Thoracic aorta (tissue), 2 donors: Measurements from ENCODE around the gene C3orf20. TPM values are rescaled to one million over a fixed set of nuclear protein-coding genes. Genes with fewer than 3 reads are reported as not detected.

Experiments used
- ATAC-seq: fragments of 150-250 bp; one replicate; pipeline ENCODE4 v1.8.0; 2017; ENCODE audit warnings: low read depth; ENCODE audit not compliant: insufficient number of reproducible peaks, low FRiP score
- DNase-seq: peaks from one replicate; pipeline ENCODE4 v3.0.0-alpha.2; 2020; ENCODE audit warnings: low spot score
- H3K27ac ChIP-seq, 2 donors: fragments of 200-600 bp; sonication (generic); 1 replicate in 1 of 2; 2 replicates in 1 of 2; pipeline ENCODE4 v1.5.1; 2016; ENCODE audit warnings: mild to moderate bottlenecking in 2 of 2, moderate library complexity in 2 of 2
- H3K27me3 ChIP-seq: fragments of 200-600 bp; sonication (generic); replicated peaks from 2 replicates; pipeline ENCODE4 v1.6.0; 2016; ENCODE audit warnings: mild to moderate bottlenecking; ENCODE audit not compliant: insufficient read depth
- H3K36me3 ChIP-seq: fragments of 200-600 bp; sonication (generic); one replicate; pipeline ENCODE4 v1.5.1; 2016
- H3K4me1 ChIP-seq, 2 donors: fragments of 200-600 bp; sonication (generic); 1 replicate in 1 of 2; 2 replicates in 1 of 2; pipeline versions ENCODE4 v1.5.1 to v1.6.0; 2016; ENCODE audit warnings: low read depth in 2 of 2, mild to moderate bottlenecking in 1 of 2; ENCODE audit not compliant: control insufficient read depth in 1 of 2
- H3K4me3 ChIP-seq: fragments of 200-600 bp; sonication (generic); 2 replicates; pipeline ENCODE4 v1.5.1; 2016; ENCODE audit warnings: mild to moderate bottlenecking
- H3K9me3 ChIP-seq: fragments of 200-600 bp; sonication (generic); 2 replicates; pipeline ENCODE4 v1.5.1; 2016
- total RNA-seq, 2 donors: library from RNA; depleted of rRNA; stranded (reverse); fragments of >200 nt; gene quantifications; one replicate each; pipeline versions ENCODE4 v1.1.0 to v1.2.3, GENCODE V29; 2016
- TF ChIP-seq, protein P1 (sequence below): fragments of 200-600 bp; sonication (generic); IDR thresholded peaks from one replicate; pipeline ENCODE4 v1.5.1; 2019; ENCODE audit warnings: antibody characterized with exemption

Gene C3orf20
- total RNA-seq, 2 donors from 2014 or later = not detected

DNA sequence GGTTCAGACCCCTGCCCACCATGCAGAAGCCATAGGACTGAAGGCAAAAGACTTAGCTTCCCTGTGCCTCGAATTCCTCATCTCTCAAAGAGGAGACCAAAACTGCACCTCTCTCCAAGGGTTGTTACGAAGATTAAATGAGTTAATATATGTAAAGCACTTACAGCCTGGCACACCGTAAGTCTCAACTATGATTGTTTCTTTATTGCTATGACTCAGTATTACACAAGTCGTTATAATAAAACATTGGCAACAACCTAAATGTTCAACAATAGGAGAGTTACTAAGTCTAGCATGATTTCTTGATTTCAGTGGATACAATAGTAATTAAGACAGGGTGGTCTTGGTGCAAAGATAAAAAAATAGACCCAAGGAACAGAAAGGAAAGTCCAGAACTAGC is 124.2 kb downstream of the C3orf20 start:
- DNase-seq = no peak
- Histone ChIP-seq H3K36me3 (no peaks in the 10 kb centered on the region), H3K27ac (no peak overlapping the region), H3K27me3 (no peaks in the 10 kb centered on the region), H3K4me1 (no peaks in the 10 kb centered on the region), H3K4me3 (no peak overlapping the region), H3K9me3 (no peaks in the 10 kb centered on the region)
- ATAC-seq = no peak
- TF ChIP-seq, protein P1, sequence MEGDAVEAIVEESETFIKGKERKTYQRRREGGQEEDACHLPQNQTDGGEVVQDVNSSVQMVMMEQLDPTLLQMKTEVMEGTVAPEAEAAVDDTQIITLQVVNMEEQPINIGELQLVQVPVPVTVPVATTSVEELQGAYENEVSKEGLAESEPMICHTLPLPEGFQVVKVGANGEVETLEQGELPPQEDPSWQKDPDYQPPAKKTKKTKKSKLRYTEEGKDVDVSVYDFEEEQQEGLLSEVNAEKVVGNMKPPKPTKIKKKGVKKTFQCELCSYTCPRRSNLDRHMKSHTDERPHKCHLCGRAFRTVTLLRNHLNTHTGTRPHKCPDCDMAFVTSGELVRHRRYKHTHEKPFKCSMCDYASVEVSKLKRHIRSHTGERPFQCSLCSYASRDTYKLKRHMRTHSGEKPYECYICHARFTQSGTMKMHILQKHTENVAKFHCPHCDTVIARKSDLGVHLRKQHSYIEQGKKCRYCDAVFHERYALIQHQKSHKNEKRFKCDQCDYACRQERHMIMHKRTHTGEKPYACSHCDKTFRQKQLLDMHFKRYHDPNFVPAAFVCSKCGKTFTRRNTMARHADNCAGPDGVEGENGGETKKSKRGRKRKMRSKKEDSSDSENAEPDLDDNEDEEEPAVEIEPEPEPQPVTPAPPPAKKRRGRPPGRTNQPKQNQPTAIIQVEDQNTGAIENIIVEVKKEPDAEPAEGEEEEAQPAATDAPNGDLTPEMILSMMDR = no peak

DNA sequence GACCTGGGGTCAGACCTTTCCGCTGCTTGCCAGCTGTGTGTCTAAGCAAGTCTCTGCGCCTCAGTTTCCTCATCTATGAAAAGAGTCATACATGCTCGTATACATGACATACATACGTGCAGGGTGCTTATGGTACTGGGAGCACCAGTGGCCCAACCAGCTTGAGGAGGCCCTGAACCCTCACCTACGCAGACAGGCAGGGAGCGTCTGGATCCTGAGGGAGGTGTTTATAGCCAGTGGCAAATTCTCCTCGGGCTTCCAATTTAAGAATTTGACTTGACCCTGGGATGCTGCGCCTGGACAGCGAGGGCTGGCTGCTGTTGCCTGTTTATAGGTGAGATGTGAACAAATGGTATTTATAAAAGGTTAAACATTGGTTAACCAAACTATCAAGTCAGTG is 126.1 kb downstream of the C3orf20 start:
- DNase-seq (no peak), ATAC-seq (no peak)
- Histone ChIP-seq H3K4me3 (no peak overlapping the region), H3K36me3 (no peaks in the 10 kb centered on the region), H3K27me3 (no peaks in the 10 kb centered on the region), H3K9me3 (no peaks in the 10 kb centered on the region), H3K4me1 (no peaks in the 10 kb centered on the region), H3K27ac (no peak overlapping the region)
- TF ChIP-seq, protein P1 = no peak

DNA sequence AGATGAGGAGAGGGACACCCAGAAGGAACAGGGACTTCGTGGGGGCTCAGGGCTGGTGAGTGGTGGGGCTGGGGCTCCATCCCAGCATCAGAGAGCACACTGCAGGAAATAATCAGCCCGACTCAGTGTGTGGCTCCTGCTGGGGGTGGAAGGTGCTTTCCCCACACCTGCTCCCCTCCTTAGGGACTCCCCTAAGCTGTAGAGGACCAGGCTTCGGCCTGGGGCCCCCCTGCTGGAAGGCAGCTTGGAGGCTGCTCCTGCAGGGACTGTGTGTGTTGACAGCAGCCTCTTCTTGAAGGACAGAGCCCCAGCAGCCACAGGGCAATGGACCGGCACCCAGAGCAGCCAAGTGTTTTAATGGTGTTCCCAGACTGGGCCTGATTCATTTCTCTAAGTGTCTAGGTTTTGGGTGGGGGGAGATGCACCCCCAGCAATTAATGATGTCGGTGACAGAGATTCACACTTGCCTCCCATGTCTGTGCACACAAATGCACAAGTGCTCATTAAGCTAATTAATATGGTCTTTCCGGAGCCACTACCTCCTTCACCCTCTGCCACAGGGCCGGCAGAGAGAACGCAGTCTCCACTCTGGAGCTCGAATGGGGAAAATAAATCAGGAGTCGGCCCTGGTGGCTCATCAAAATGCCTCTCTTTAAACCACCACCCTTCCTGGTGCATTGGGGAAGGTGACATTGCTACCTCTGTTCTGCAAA is 126.9 kb downstream of the C3orf20 start:
- ATAC-seq = no peak

DNA sequence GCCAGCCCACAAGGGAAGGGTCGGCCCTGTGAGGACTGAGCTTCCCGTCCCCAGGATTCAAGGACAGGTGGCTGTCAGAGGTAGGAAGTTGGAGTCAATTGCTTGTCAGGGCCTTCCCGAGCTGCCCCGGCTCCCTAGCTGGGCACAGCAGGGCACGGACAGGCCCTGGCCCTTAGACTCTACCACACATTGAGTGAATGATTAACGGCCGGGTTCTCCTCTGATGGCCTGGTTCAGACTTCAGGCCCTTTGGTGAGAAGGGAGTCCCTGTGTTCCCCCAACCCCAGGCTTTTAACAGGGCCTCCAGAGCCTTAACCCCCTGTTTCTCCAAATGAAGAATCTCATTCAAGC is 127.4 kb downstream of the C3orf20 start:
- Histone ChIP-seq H3K4me1 (no peaks in the 10 kb centered on the region), H3K4me3 (no peak overlapping the region), H3K27me3 (no peaks in the 10 kb centered on the region), H3K27ac (no peak overlapping the region), H3K9me3 (no peaks in the 10 kb centered on the region), H3K36me3 (no peaks in the 10 kb centered on the region)
- DNase-seq = no peak
- no peak for ATAC-seq
- TF ChIP-seq, protein P1 = no peak

More for the DNA sequence above, 126.9 kb downstream of the C3orf20 start:
- no peak overlapping the region for H3K27ac ChIP-seq
- H3K4me3 ChIP-seq = no peak overlapping the region
- DNase-seq = no peak
- TF ChIP-seq, protein P1 = no peak
- no peaks in the 10 kb centered on the region for H3K27me3 ChIP-seq
- H3K4me1 ChIP-seq = no peaks in the 10 kb centered on the region
- no peaks in the 10 kb centered on the region for H3K36me3 ChIP-seq
- no peaks in the 10 kb centered on the region for H3K9me3 ChIP-seq

DNA sequence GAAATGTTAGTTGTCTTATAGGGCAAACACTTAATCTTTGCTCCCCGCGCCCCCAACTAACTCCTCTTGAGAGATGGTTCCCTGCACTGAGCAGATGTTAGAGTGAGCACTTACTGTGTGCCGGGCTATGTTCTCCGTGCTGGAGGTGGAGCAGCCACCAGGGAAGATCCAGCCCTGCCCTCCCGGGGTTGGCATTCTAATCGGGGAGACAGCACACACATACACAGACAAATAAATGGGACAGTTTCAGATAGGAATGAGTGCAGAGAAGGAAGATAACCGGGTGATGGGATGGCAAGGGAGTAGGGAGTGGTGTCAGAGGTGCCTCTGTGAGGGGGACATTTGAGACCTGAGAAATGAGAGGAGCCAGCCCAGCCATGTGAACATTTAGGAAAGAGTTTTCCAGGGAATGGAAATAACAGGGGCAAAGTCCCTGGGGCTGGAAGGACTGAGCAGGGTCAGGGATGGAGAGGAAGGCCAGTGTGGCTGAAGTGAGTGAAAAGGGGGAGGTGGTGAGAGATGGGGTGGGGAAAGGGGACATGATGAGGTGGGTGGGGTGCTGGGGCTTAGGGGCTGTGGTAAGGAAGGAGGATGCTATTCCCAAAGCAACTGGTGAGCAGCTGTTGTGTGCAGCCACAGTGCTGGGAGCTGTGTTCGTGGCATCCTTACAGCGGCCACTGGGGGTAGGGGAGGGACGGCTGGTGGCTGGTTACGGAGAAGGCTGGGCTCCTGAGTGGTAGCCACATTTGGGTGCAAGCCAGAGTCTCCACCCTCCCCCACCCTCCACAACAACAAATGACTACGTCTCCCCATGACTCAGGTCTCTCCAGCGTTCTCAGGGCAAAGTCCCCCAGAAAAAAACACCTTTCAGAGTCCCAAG is 128.4 kb downstream of the C3orf20 start:
- ATAC-seq = no peak
- DNase-seq = no peak
- TF ChIP-seq, protein P1 = no peak
- no peak overlapping the region for H3K27ac ChIP-seq
- H3K4me1 ChIP-seq = no peaks in the 10 kb centered on the region
- no peaks in the 10 kb centered on the region for H3K9me3 ChIP-seq
- H3K27me3 ChIP-seq = no peaks in the 10 kb centered on the region
- no peak overlapping the region for H3K4me3 ChIP-seq
- no peaks in the 10 kb centered on the region for H3K36me3 ChIP-seq
